A673 (cell line): ENCODE results near the gene FAM228B. TPM values are rescaled to one million over a fixed set of nuclear protein-coding genes. Genes with fewer than 3 reads are reported as not detected.

Experiments used
- BruUV-seq: library from RNA; stranded (reverse); fragments of 400-500 nt; replicated peaks from 2 replicates; lab custom pipeline; 2021; lab: Mats Ljungman, UMichigan
- CTCF ChIA-PET: fragments of 300-600 bp; sonication (Branson Sonifier 250); formaldehyde crosslinking; loops from one replicate; lab custom pipeline; 2022; ENCODE audit warnings: antibody characterized with exemption; lab: Charles Lee
- POLR2A ChIA-PET: fragments of 300-600 bp; sonication (Branson Sonifier 250); formaldehyde crosslinking; loops from one replicate; lab custom pipeline; 2022; ENCODE audit warnings: antibody characterized with exemption; ENCODE audit not compliant: low non-redundant PET; lab: Charles Lee
- DNase-seq: peaks from one replicate; pipeline ENCODE4 v3.0.0-alpha.2; 2015; ENCODE audit warnings: low spot score
- H3K27ac ChIP-seq: fragments of 200-600 bp; sonication (generic); 2 replicates; pipeline ENCODE4 v1.5.1; 2016; ENCODE audit warnings: mixed run types, low read depth, mild to moderate bottlenecking, mixed read lengths, antibody characterized with exemption, low read length; ENCODE audit not compliant: poor library complexity, severe bottlenecking
- H3K27me3 ChIP-seq: fragments of 200-600 bp; sonication (generic); replicated peaks from 2 replicates; pipeline ENCODE4 v1.6.1; 2017; ENCODE audit warnings: mixed run types, low read depth, mild to moderate bottlenecking, mixed read lengths, antibody characterized with exemption, low read length; ENCODE audit not compliant: insufficient read depth, poor library complexity
- H3K36me3 ChIP-seq: fragments of 200-600 bp; sonication (generic); 2 replicates; pipeline ENCODE4 v1.6.1; 2016; ENCODE audit warnings: mixed run types, mild to moderate bottlenecking, mixed read lengths, antibody characterized with exemption, low read length; ENCODE audit not compliant: insufficient read depth, poor library complexity, severe bottlenecking
- H3K4me1 ChIP-seq: fragments of 200-600 bp; sonication (generic); 2 replicates; pipeline ENCODE4 v1.6.1; 2017; ENCODE audit warnings: mixed run types, mild to moderate bottlenecking, mixed read lengths, antibody characterized with exemption, low read length; ENCODE audit not compliant: insufficient read depth, poor library complexity, severe bottlenecking
- H3K4me3 ChIP-seq: fragments of 200-600 bp; sonication (generic); 2 replicates; pipeline ENCODE4 v1.5.1; 2016; ENCODE audit warnings: low read depth, mixed run types, mild to moderate bottlenecking, mixed read lengths, low read length; ENCODE audit not compliant: poor library complexity, severe bottlenecking
- H3K9me3 ChIP-seq: fragments of 200-600 bp; sonication (generic); 2 replicates; pipeline ENCODE4 v1.6.1; 2016; ENCODE audit warnings: mixed run types, low read depth, mild to moderate bottlenecking, mixed read lengths, antibody characterized with exemption, low read length; ENCODE audit not compliant: poor library complexity, severe bottlenecking
- EZH2 ChIP-seq: fragments of 200-600 bp; sonication (generic); IDR thresholded peaks from 2 replicates; pipeline ENCODE4 v1.6.1; 2017; ENCODE audit warnings: borderline replicate concordance, low read depth, mild to moderate bottlenecking, mixed read lengths, antibody characterized with exemption, low read length; ENCODE audit not compliant: poor library complexity, severe bottlenecking
- intact Hi-C: fragments of 100-400 bp; cut with micrococcal nuclease; formaldehyde crosslinking; loops from one replicate; pipeline ENCODE4 v1.10.0; 2022; ENCODE audit not compliant: unreplicated experiment
- total RNA-seq: library from RNA; stranded (reverse); gene quantifications from 2 replicates; pipeline ENCODE4 v1.2.3, GENCODE V29; 2021
- TF ChIP-seq, protein P1 (sequence below): fragments of 300-800, 200-600 bp; sonication (generic); conservative IDR thresholded peaks from 2 replicates; pipeline ENCODE4 v1.5.1; 2017; ENCODE audit warnings: low read depth, mild to moderate bottlenecking, antibody characterized with exemption, low read length, moderate library complexity, mixed read lengths

FAM228B gene
- total RNA-seq, 1 experiment from 2014 or later, result 6.8 TPM

DNA sequence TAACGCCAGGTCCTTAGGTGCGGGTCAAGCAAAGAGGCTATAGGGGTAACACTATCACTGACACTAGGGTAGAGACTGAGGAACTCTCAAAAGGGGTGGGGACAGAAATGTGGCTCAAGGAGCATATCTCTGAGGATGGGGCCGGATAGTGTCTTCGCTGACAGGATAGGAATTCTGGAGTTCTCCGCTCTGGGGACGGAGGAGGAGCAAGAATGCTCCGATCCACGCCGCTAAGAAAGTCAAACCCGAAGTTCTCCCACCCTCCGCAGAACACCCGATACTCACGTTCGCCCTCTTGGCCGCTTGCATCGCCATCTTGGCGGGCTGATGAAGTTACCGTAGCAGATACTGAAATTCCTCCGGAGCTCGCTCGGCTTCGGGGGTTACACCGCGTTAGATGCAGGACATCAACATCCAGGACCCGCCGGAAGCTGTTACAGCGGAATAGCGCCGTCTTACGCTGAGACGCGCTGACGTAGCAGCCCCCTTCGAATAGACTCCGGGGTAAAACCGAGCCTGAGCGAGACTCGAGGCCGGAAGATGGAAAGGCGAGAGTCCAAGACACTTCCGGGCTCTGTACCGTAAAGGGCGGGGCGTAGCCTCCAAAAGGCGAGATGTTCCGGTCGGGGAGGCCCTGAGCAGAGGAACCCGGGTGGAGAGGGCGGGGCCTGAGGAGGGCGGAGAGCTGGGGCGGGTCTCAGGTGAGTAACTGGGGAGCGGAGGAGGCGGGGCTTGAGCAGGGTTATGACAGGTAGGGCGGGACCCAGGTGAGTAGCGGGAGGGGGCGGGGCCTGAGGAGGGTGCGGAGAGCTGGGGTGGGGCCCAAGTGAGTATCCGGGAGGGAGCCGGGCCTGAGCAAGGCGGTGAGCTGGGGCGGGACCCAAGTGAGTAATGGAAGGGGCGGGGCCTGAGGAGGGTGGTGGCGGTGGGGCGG is 47.1 kb upstream of the FAM228B start, which contains the start of gene SF3B6:
Gene SF3B6, minus strand, starts transcription at position 412 of the 934 bp plus-strand sequence. Its CDS starts 97 bp downstream, at position 315.
- TF ChIP-seq, protein P1, sequence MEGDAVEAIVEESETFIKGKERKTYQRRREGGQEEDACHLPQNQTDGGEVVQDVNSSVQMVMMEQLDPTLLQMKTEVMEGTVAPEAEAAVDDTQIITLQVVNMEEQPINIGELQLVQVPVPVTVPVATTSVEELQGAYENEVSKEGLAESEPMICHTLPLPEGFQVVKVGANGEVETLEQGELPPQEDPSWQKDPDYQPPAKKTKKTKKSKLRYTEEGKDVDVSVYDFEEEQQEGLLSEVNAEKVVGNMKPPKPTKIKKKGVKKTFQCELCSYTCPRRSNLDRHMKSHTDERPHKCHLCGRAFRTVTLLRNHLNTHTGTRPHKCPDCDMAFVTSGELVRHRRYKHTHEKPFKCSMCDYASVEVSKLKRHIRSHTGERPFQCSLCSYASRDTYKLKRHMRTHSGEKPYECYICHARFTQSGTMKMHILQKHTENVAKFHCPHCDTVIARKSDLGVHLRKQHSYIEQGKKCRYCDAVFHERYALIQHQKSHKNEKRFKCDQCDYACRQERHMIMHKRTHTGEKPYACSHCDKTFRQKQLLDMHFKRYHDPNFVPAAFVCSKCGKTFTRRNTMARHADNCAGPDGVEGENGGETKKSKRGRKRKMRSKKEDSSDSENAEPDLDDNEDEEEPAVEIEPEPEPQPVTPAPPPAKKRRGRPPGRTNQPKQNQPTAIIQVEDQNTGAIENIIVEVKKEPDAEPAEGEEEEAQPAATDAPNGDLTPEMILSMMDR, result no peak
- TF ChIP-seq EZH2, result no peak
- ChIA-PET CTCF (interaction anchor here (0.6 to 1.4 kb wide), 3 partner anchors 8 to 965 kb away, joined by 3 to 4 read pairs (median 4); partner anchors contain the start of genes ATAD2B and TP53I3), POLR2A (interaction anchor here (0.7 kb wide), 1 partner anchor 149 kb away, joined by 3 read pairs; the partner anchor contains the start of gene ATAD2B)
- Histone ChIP-seq H3K27me3 (no peaks in the 10 kb centered on the region), H3K36me3 (peaks cover 21% of the 10 kb centered on the region), H3K27ac (peak within 1 kb of the TSS; percentile 67), H3K4me1 (peaks cover 7% of the 10 kb centered on the region), H3K9me3 (no peaks in the 10 kb centered on the region), H3K4me3 (peak within 1 kb of the TSS; percentile 82)
- BruUV-seq, result TSS peak; percentile 67
- intact Hi-C loops, result loop anchor here (5.0 kb wide), 1 partner anchor 254 kb away; no protein-coding TSS in a partner anchor
- DNase-seq, result peak; percentile 100

DNA sequence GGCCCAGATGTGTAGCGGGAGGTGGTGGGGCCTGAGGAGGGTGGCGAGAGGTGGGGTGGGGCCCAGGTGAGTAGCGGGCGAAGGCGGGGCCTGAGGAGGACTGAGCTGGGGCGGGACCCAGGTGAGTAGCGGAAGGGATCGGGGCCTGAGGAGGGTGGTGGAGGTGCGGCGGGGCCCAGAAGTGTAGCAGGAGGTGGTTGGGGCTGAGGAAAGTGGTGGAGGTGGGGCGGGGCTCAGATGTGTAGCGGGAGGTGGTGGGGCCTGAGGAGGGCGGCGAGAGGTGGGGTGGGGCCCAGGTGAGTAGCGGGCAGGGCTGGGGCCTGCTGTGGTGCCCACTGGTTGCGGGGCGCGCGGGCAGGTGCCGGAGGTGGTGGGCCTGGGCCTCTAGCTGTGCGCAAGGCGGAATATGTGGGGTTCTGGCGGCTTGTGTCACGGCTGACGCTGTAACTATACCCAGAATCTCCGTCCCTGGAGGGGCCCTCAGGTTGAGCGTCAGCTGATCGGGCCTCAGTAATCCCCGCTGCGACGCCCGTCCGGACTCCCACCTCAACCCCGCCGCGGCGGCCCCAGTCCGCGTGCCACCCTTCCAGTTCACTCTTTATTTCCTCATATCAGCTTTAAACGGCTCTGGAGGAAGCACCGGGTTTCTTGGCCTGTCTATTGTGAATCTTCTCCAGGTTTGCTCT is 46.3 kb upstream of the FAM228B start:
- DNase-seq, result no peak
- TF ChIP-seq EZH2, result no peak
- TF ChIP-seq, protein P1, result no peak

DNA sequence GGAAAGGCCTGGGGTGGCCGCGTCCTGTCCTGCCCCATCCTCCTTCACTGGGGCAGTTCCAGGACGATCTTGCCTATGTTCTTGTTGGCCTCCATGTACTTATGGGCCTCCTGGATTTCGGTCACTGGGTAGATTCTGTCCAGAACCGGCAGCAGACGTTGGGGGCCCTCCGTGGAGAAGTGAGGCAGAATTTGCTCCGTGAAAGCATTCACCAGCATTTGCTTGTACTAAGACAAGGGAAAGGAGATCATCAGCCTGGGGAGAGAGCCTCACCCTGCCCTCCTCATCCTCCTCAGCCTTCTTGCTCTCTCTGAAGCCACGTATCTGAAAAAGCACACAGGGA is 45.8 kb upstream of the FAM228B start:
- ChIA-PET POLR2A (no interaction called here), CTCF (no interaction called here)
- H3K9me3 ChIP-seq, result no peaks in the 10 kb centered on the region
- DNase-seq, result no peak
- H3K4me3 ChIP-seq, result peak overlapping the region; percentile 82
- TF ChIP-seq, protein P1, result no peak
- TF ChIP-seq EZH2, result no peak
- H3K4me1 ChIP-seq, result peaks cover 7% of the 10 kb centered on the region
- no peaks in the 10 kb centered on the region for H3K27me3 ChIP-seq
- H3K36me3 ChIP-seq, result peaks cover 20% of the 10 kb centered on the region
- intact Hi-C loops, result loop anchor here (5.0 kb wide), 1 partner anchor 255 kb away; no protein-coding TSS in a partner anchor
- peak overlapping the region; percentile 67 for H3K27ac ChIP-seq
- no TSS peak for BruUV-seq

More for the DNA sequence above, 46.3 kb upstream of the FAM228B start:
- Histone ChIP-seq H3K36me3 (peaks cover 21% of the 10 kb centered on the region), H3K4me3 (peak overlapping the region; percentile 82), H3K27ac (peak overlapping the region; percentile 67), H3K4me1 (peaks cover 7% of the 10 kb centered on the region), H3K27me3 (no peaks in the 10 kb centered on the region), H3K9me3 (no peaks in the 10 kb centered on the region)
- BruUV-seq, result no TSS peak
- POLR2A ChIA-PET, result interaction anchor here (0.7 kb wide), 1 partner anchor 150 kb away, joined by 3 read pairs; the partner anchor contains the start of gene ATAD2B
- intact Hi-C loops, result loop anchor here (5.0 kb wide), 1 partner anchor 255 kb away; no protein-coding TSS in a partner anchor
- CTCF ChIA-PET, result interaction anchor here (1.4 kb wide), 1 partner anchor 8 kb away, joined by 4 read pairs; the partner anchor contains the start of gene TP53I3
